CD4-positive, CD25-positive, alpha-beta regulatory T cell (primary cell): Measurements from ENCODE around the gene RACGAP1. TPM values are rescaled to one million over a fixed set of nuclear protein-coding genes. Genes with fewer than 3 reads are reported as not detected.
A peak's percentile ranks its signal among the peaks of the same experiment; 100 is the strongest.

Experiments used
- ATAC-seq, 2 donors: fragments of 150-1000 bp; cut with Tn5 transposase; one replicate each; pipeline ENCODE4 v1.10.0; 2021; ENCODE audit warnings: low read depth in 2 of 2, moderate number of reproducible peaks in 2 of 2, moderate library complexity in 1 of 2
- DNase-seq, 3 donors: peaks; one replicate each; pipeline versions ENCODE4 v3.0.0 to v3.0.0-alpha.2; 2012 to 2022; ENCODE audit warnings: mixed read lengths in 1 of 3
- H3K27ac ChIP-seq: one replicate; pipeline ENCODE4 v1.7.0; 2013; ENCODE audit warnings: mild to moderate bottlenecking, low read length; ENCODE audit not compliant: insufficient read depth, poor library complexity, severe bottlenecking
- H3K27me3 ChIP-seq: one replicate; pipeline ENCODE4 v1.7.0; 2013; ENCODE audit warnings: low read length; ENCODE audit not compliant: control insufficient read depth, insufficient read depth
- H3K36me3 ChIP-seq: one replicate; pipeline ENCODE4 v1.7.0; 2013; ENCODE audit warnings: mild to moderate bottlenecking, low read length, moderate library complexity; ENCODE audit not compliant: control insufficient read depth, insufficient read depth
- H3K4me1 ChIP-seq: 2 replicates; pipeline ENCODE4 v1.7.0; 2013; ENCODE audit warnings: mild to moderate bottlenecking, low read length; ENCODE audit not compliant: insufficient read depth, control insufficient read depth, poor library complexity, severe bottlenecking
- H3K4me3 ChIP-seq: one replicate; pipeline ENCODE4 v1.7.0; 2013; ENCODE audit warnings: low read depth, mild to moderate bottlenecking, low read length, moderate library complexity
- H3K9me3 ChIP-seq, 2 experiments: 1 replicate in 1 of 2; 2 replicates in 1 of 2; pipeline ENCODE4 v1.7.0; 2013; ENCODE audit warnings: low read length in 2 of 2, mild to moderate bottlenecking in 1 of 2, moderate library complexity in 1 of 2; ENCODE audit not compliant: control insufficient read depth in 2 of 2
- H3K27ac Mint-ChIP-seq, 3 donors: one replicate each; pipeline ENCODE4 v1.8.0; 2020 to 2022; ENCODE audit warnings: mild to moderate bottlenecking in 3 of 3, mixed read lengths in 3 of 3, moderate library complexity in 2 of 3
- H3K27me3 Mint-ChIP-seq: one replicate; pipeline ENCODE4 v1.8.0; 2022; ENCODE audit warnings: mild to moderate bottlenecking, mixed read lengths
- H3K36me3 Mint-ChIP-seq: one replicate; pipeline ENCODE4 v1.8.0; 2020; ENCODE audit warnings: mixed read lengths
- H3K4me1 Mint-ChIP-seq, 4 donors: one replicate each; pipeline ENCODE4 v1.8.0; 2020 to 2022; ENCODE audit warnings: mixed read lengths in 4 of 4, mild to moderate bottlenecking in 1 of 4
- H3K4me3 Mint-ChIP-seq, 4 donors: one replicate each; pipeline ENCODE4 v1.8.0; 2020 to 2022; ENCODE audit warnings: mild to moderate bottlenecking in 4 of 4, mixed read lengths in 4 of 4, moderate library complexity in 3 of 4
- H3K9me3 Mint-ChIP-seq, 7 donors: one replicate each; pipeline ENCODE4 v1.8.0; 2020 to 2022; ENCODE audit warnings: mixed read lengths in 7 of 7, mild to moderate bottlenecking in 3 of 7, moderate library complexity in 2 of 7
- polyA plus RNA-seq, 4 donors: library from polyadenylated mRNA; unstranded; fragments of 300-500 nt; fragmentation: Illumina TruSeq; gene quantifications; one replicate each; pipeline ENCODE4 v1.2.3, GENCODE V29; 2021
- total RNA-seq: library from RNA; stranded (reverse); gene quantifications from one replicate; pipeline ENCODE4 v1.2.3, GENCODE V29; 2022

The RACGAP1 gene
- total and polyA plus RNA-seq, 5 donors from 2014 or later, result 17.1 to 22.9 (median 17.4) TPM

DNA sequence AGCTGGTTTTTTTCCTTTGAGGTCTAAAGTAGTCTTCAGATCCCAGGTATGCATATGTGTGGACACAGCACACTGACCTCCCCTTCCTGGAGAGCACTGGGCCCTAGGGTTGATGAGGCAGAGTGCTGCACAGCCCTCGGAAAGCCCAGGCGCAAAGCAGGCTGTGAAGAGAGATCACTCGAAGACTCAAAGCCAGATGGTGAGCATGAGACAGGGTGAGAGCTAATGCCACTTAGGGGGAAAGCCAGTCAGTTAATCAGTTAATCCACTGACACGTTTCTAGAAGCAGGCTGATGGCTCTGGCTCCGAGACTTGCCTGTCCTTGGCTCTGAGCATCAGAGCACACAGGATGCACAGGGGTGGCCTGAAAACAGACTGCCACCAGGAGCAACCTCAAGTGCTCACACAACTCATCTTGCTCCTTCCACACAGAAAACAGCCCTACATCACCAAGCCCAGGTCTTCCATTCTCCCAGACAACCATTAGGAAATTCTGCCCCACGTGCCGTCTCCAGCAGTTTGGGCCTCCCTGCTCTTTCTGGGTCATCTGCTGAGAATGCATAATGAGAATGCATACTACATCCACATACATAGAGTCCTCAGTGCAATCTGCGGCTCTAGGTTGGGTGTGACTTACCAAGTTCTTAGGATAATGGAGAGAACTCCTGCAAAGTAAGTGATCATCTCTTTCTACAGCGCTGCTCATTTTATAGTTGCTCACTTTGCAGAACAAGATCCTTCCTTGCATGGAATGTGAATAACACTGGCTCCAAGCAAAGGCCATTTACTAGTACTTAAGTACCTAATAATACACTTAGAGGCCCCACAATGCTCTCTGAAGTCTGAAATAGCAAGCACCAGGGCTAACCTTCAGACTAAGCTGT is 40.6 kb downstream of the RACGAP1 start:
- H3K27me3 Mint-ChIP-seq, result no peaks in the 10 kb centered on the region
- no peak overlapping the region for H3K27ac ChIP-seq
- ATAC-seq (no peak), DNase-seq (no peak)
- H3K27ac Mint-ChIP-seq, result no peak overlapping the region
- H3K9me3 Mint-ChIP-seq, result no peaks in the 10 kb centered on the region
- H3K36me3 ChIP-seq, result peaks cover 5% of the 10 kb centered on the region
- no peaks in the 10 kb centered on the region for H3K9me3 ChIP-seq
- no peak overlapping the region for H3K4me3 Mint-ChIP-seq
- no peak overlapping the region for H3K4me3 ChIP-seq
- peaks cover 0 to 4% (median 0%) of the 10 kb centered on the region in 4 donors for H3K4me1 Mint-ChIP-seq
- peaks cover 15% of the 10 kb centered on the region for H3K36me3 Mint-ChIP-seq
- H3K27me3 ChIP-seq, result no peaks in the 10 kb centered on the region
- no peaks in the 10 kb centered on the region for H3K4me1 ChIP-seq

DNA sequence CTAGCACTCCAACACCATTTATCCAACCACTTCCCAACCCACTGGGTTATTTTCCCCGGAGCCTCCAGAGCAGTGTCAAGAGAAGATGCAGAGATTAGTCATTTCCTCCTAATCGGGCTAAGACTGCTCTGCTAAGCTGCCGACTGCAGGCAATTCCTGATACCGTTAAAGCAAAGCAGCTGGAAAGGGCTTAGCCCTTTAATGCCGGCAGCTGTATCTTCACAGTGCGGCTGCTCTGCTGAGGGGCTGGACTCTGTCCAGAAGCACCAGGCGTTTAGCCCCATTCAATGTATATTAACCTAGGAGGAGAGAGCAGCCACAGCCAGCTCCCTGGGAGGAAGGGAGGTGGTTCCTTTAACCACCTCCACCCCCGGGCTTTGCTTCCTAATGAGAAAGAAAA is 41.4 kb downstream of the RACGAP1 start:
- H3K27ac Mint-ChIP-seq, result peak overlapping the region in 1 of 3 donors; percentile 31
- no peaks in the 10 kb centered on the region for H3K27me3 Mint-ChIP-seq
- peaks cover 0 to 4% (median 0%) of the 10 kb centered on the region in 4 donors for H3K4me1 Mint-ChIP-seq
- Histone ChIP-seq H3K27ac (no peak overlapping the region), H3K9me3 (no peaks in the 10 kb centered on the region), H3K27me3 (no peaks in the 10 kb centered on the region), H3K4me3 (no peak overlapping the region), H3K36me3 (peaks cover 5% of the 10 kb centered on the region), H3K4me1 (no peaks in the 10 kb centered on the region)
- peaks cover 10% of the 10 kb centered on the region for H3K36me3 Mint-ChIP-seq
- DNase-seq (no peak), ATAC-seq (no peak)
- no peak overlapping the region for H3K4me3 Mint-ChIP-seq
- H3K9me3 Mint-ChIP-seq, result no peaks in the 10 kb centered on the region

DNA sequence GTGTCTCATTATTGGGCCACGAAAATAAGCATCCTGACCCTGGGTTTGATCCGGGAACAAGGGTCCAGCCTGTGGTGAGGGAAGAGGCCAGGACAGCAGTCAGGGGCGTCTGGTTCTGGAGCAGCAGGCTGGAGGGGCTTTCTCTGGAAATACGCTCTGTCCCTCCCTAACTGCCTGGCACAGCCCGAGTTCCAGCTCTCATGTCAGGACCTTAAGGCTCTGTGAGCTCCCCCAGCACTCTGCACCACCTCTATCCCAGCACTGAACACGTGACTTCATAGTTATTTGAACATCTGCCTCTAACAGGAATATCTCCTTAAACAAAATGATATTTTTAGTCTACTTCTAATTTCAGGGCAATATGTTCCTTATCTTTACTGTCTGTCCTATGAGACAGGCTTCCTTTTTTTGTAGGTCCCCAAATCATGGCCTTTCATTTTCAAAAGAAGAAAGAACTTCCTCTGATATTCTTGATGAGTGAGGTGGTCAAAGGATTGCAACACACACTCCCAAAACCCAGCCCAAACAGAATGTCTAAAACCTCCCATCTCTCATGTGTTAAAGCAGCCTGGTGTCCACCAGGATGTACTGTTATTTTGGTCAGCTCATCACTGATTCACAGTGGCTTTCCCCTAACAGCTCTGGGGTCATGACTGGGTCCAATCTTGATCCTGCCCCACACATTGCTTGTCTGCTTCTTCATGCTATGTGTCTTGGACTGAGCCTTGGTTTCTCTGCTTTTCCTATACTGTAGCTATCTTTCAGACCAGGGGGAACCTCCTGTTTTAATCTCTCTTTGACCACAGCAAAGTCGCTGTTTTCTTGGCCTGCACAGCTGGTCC is 42.8 kb downstream of the RACGAP1 start:
- Mint-ChIP-seq H3K4me1 (peaks cover 0 to 4% (median 0%) of the 10 kb centered on the region in 4 donors), H3K27ac (no peak overlapping the region), H3K4me3 (no peak overlapping the region), H3K36me3 (no peaks in the 10 kb centered on the region), H3K9me3 (no peaks in the 10 kb centered on the region), H3K27me3 (no peaks in the 10 kb centered on the region)
- Histone ChIP-seq H3K27me3 (no peaks in the 10 kb centered on the region), H3K27ac (no peak overlapping the region), H3K9me3 (no peaks in the 10 kb centered on the region), H3K4me3 (no peak overlapping the region), H3K4me1 (no peaks in the 10 kb centered on the region), H3K36me3 (no peaks in the 10 kb centered on the region)
- DNase-seq (no peak), ATAC-seq (no peak)

DNA sequence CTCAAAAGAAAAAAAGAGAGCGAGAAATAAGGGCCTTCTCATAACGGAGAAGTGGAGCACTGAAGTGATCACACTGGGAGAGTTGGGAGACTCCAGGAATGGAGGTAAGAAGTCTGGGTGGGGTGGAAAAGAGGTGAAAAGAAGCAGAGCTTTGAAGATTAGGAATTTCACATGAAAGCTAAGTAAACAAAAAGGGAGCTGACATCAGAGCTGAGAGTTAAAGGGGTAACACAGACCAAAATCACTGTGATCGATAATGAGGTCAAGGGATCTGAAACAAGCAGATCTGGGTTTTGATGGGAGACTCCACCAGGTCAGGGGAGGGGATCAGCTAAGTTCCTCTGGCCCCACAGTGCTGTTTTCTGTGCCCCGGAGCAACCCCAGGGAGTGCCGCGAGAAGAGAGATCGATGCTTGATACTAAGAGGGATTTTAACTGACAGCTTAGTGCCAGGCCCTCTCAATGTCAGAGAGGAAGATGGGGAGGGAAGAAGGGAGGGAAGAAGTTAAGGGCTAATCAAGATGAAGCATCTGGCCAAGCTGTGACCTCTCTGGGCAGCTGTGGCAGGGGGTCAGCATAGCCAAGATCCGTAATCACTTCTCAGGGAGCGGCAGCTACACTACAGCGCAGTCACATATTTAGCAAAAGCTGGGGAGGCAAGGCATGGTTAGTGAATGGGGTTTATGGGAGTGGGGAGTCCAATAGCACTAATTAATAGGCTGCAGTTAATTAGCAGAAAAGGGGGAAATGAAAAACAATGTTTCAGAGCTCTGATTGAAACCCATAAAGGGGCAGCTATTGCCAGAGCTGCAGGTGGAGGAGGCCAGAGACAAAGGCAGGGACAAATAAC is 44.6 kb downstream of the RACGAP1 start:
- Histone ChIP-seq H3K27me3 (no peaks in the 10 kb centered on the region), H3K36me3 (no peaks in the 10 kb centered on the region), H3K27ac (no peak overlapping the region), H3K9me3 (no peaks in the 10 kb centered on the region), H3K4me1 (no peaks in the 10 kb centered on the region), H3K4me3 (no peak overlapping the region)
- Mint-ChIP-seq H3K36me3 (no peaks in the 10 kb centered on the region), H3K4me1 (no peaks in the 10 kb centered on the region), H3K27me3 (no peaks in the 10 kb centered on the region), H3K4me3 (no peak overlapping the region), H3K9me3 (no peaks in the 10 kb centered on the region), H3K27ac (peak overlapping the region in 1 of 3 donors; percentile 17)
- DNase-seq, result no peak
- no peak for ATAC-seq

DNA sequence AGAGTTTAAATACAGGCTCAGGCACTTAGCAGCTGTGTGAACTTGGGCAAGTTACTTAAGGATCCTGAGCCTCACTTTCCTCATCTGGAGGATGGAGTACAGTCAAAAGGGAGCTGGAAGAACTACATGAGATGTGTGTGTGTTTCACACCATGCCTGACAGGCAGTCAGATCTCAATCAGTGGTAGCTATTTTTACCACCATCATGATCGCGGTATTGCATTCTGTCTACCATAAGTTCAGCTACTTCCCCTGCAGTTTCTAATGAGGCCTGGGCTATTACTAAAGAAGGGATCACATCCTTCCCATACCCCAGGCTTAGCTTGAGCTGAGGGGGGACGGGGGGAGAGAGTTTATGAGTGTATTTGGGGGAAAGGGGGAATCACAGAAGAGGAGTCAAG is 45.5 kb downstream of the RACGAP1 start:
- ATAC-seq, result no peak
- no peak overlapping the region for H3K27ac Mint-ChIP-seq

DNA sequence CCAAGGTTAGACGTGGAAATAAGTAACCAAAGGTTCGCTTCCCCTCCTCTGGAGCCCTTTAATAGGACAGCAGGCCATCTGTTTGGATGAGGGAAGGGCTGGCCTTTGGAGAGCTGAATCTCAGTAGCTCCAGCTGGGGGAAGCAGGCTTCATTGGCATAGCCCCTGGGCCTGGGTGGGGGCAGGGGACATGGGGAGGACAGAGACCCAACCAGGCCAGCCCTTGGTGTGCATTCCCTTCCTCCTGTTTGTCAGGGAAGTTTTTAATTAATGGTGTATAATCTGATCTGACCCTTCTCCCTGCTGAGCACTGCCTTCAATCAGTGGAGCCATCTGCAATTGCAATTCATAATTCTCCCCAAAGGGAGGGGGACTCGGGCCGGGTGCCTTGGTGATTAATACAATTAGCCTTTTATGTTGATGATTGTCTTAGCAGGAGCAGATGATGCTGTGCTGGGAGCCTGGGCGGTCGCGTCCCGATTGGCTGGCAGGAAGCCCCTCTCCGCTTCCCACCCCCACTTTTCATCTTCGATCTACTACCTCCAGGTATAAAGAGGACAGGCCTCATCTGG is 46.2 kb downstream of the RACGAP1 start:
- Histone ChIP-seq H3K27ac (no peak overlapping the region), H3K4me1 (no peaks in the 10 kb centered on the region), H3K9me3 (no peaks in the 10 kb centered on the region), H3K36me3 (no peaks in the 10 kb centered on the region), H3K27me3 (no peaks in the 10 kb centered on the region), H3K4me3 (no peak overlapping the region)
- no peaks in the 10 kb centered on the region for H3K36me3 Mint-ChIP-seq
- no peak overlapping the region for H3K4me3 Mint-ChIP-seq
- H3K27ac Mint-ChIP-seq, result peak overlapping the region in 1 of 3 donors; percentile 25
- no peaks in the 10 kb centered on the region for H3K9me3 Mint-ChIP-seq
- no peaks in the 10 kb centered on the region for H3K4me1 Mint-ChIP-seq
- no peak for ATAC-seq
- H3K27me3 Mint-ChIP-seq, result no peaks in the 10 kb centered on the region
- no peak for DNase-seq

More for the DNA sequence above, 45.5 kb downstream of the RACGAP1 start:
- Mint-ChIP-seq H3K9me3 (no peaks in the 10 kb centered on the region), H3K36me3 (no peaks in the 10 kb centered on the region), H3K4me3 (no peak overlapping the region), H3K27me3 (no peaks in the 10 kb centered on the region), H3K4me1 (no peaks in the 10 kb centered on the region)
- no peaks in the 10 kb centered on the region for H3K9me3 ChIP-seq
- no peak for DNase-seq
- no peak overlapping the region for H3K4me3 ChIP-seq
- H3K27ac ChIP-seq, result no peak overlapping the region
- H3K36me3 ChIP-seq, result no peaks in the 10 kb centered on the region
- no peaks in the 10 kb centered on the region for H3K4me1 ChIP-seq
- H3K27me3 ChIP-seq, result no peaks in the 10 kb centered on the region

DNA sequence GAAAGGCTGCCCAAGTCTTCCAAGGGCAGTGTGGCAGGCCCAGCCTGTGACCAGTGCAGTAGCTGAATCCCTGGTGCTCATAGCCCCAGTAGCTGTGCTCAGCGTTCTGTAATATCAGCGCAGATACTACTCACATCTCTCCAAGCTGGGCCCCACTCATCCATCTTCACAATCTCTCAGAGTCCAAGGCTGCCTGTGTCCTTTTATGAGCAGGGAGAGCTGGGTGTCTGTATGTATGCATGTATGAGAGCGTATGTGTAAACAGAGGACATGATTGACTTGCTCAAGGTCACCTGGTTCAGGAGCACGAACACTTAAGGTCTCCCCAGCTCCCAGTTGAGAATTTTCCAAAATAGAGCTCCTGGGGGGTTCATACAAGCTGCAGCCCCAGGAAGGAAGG is 47.2 kb downstream of the RACGAP1 start:
- Histone ChIP-seq H3K27me3 (no peaks in the 10 kb centered on the region), H3K9me3 (no peaks in the 10 kb centered on the region), H3K4me3 (no peak overlapping the region), H3K4me1 (no peaks in the 10 kb centered on the region), H3K36me3 (no peaks in the 10 kb centered on the region), H3K27ac (no peak overlapping the region)
- DNase-seq (no peak), ATAC-seq (no peak)
- no peaks in the 10 kb centered on the region for H3K4me1 Mint-ChIP-seq
- no peaks in the 10 kb centered on the region for H3K36me3 Mint-ChIP-seq
- no peak overlapping the region for H3K27ac Mint-ChIP-seq
- H3K27me3 Mint-ChIP-seq, result no peaks in the 10 kb centered on the region
- no peak overlapping the region for H3K4me3 Mint-ChIP-seq
- no peaks in the 10 kb centered on the region for H3K9me3 Mint-ChIP-seq
